Thyroid gland (tissue), 4 donors: ENCODE results near the gene MRPL37. TPM values are rescaled to one million over a fixed set of nuclear protein-coding genes. Genes with fewer than 3 reads are reported as not detected.

ENCODE experiments used
- DNase-seq, 2 donors: peaks; one replicate each; pipeline ENCODE4 v3.0.0-alpha.2; 2019
- H3K27ac ChIP-seq, 3 donors: fragments of 200-600 bp; sonication (generic); 1 replicate in 2 of 3; 2 replicates in 1 of 3; pipeline ENCODE4 v1.5.1; 2016 to 2019; ENCODE audit warnings: mild to moderate bottlenecking in 1 of 3, moderate library complexity in 1 of 3
- H3K27me3 ChIP-seq: fragments of 200-600 bp; sonication (generic); one replicate; pipeline ENCODE4 v1.5.1; 2019
- H3K36me3 ChIP-seq, 2 donors: fragments of 200-600 bp; sonication (generic); one replicate each; pipeline ENCODE4 v1.5.1; 2016 to 2019
- H3K4me1 ChIP-seq, 2 donors: fragments of 200-600 bp; sonication (generic); one replicate each; pipeline ENCODE4 v1.5.1; 2017 to 2019
- H3K4me3 ChIP-seq, 3 donors: fragments of 200-600 bp; sonication (generic); replicated peaks in 1 of 3; 1 replicate in 2 of 3; 2 replicates in 1 of 3; pipeline ENCODE4 v1.5.1; 2016; ENCODE audit warnings: mild to moderate bottlenecking in 1 of 3
- H3K9me3 ChIP-seq: fragments of 200-600 bp; sonication (generic); one replicate; pipeline ENCODE4 v1.5.1; 2017
- CTCF ChIP-seq, 6 experiments: fragments of 200-600 bp in 3 of 6; fragments of 450-650 bp in 3 of 6; sonication (generic) in 3 of 6; IDR thresholded peaks; one replicate each; pipeline ENCODE4 v1.5.1; 2016 to 2019; ENCODE audit warnings: antibody characterized with exemption in 6 of 6, mild to moderate bottlenecking in 2 of 6, inconsistent platforms in 1 of 6, moderate library complexity in 1 of 6
- POLR2A ChIP-seq, 2 donors: fragments of 450-650 bp; IDR thresholded peaks; one replicate each; pipeline ENCODE4 v1.6.1; 2017; ENCODE audit warnings: antibody characterized with exemption in 2 of 2, mild to moderate bottlenecking in 2 of 2, moderate library complexity in 1 of 2
- WGBS, 2 donors: methylation state at CpG; one replicate each; pipeline ENCODE4 v1.1.5; 2017; 5-methylcytosine and 5-hydroxymethylcytosine counted together
- intact Hi-C: fragments of 100-400 bp; cut with DNase I; formaldehyde crosslinking; loops from one replicate; pipeline ENCODE4 v1.15.1; 2023
- total RNA-seq, 4 donors: library from RNA; depleted of rRNA; stranded (reverse); fragments of >200 nt; gene quantifications; one replicate each; pipeline ENCODE4 v1.2.3, GENCODE V29; 2016

The MRPL37 gene
- total RNA-seq, 4 donors from 2014 or later: 29.8 to 71.3 (median 48.0) TPM

- H3K4me1 ChIP-seq: no peaks in the 10 kb centered on the region
- H3K27ac ChIP-seq: no peak overlapping the region
- TF ChIP-seq CTCF (IDR thresholded peaks at IDR 0.05) (no peak), POLR2A (IDR thresholded peaks at IDR 0.05) (no peak)
- peaks cover 0 to 8% of the 10 kb centered on the region in 2 donors for H3K36me3 ChIP-seq
- no peak for DNase-seq
- H3K9me3 ChIP-seq: no peaks in the 10 kb centered on the region
- H3K4me3 ChIP-seq: no peak overlapping the region
- intact Hi-C loops: no loop called here
- WGBS, 2 donors: 82 to 89% methylated on average over 5 to 6 of the region's 6 CpGs
- H3K27me3 ChIP-seq: no peaks in the 10 kb centered on the region
These were observed 41.4 kb downstream of the MRPL37 start for GRCh38 chr1:54241364-54241763.

- intact Hi-C loops: no loop called here
- Histone ChIP-seq H3K4me3 (no peak overlapping the region), H3K27me3 (no peaks in the 10 kb centered on the region), H3K9me3 (no peaks in the 10 kb centered on the region), H3K36me3 (peaks cover 0 to 1% of the 10 kb centered on the region in 2 donors), H3K4me1 (no peaks in the 10 kb centered on the region), H3K27ac (no peak overlapping the region)
- no peak for DNase-seq
- WGBS, 2 donors: 96% methylated on average over 13 of the region's 13 CpGs
- no peak for TF ChIP-seq CTCF (IDR thresholded peaks at IDR 0.05)
These were observed 43.1 kb downstream of the MRPL37 start for GRCh38 chr1:54243022-54243421.

DNA sequence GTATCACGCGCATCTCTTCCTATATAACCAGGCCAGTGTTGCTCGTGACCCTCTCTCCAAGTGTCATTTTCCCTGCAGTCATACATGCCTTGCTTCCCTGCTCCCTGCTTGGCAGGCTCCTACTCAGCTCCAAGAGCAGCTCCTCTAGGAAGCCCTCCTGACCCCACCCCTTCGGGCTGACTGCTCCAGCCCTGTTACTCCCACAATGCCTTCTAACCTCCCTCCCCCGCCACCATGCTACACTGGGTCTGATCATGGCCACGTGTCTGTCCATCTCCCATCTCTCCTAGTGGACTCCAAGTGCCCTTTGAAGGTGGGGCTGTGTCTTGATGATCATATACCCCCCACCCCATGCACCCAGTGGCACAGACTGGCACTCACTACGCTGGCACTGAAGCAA, 44.7 kb downstream of the MRPL37 start:
- no peaks in the 10 kb centered on the region for H3K9me3 ChIP-seq
- TF ChIP-seq CTCF (IDR thresholded peaks at IDR 0.05): no peak
- no peak for TF ChIP-seq POLR2A (IDR thresholded peaks at IDR 0.05)
- no peak for DNase-seq
- WGBS, 2 donors: 88 to 92% methylated on average over 7 of the region's 7 CpGs
- H3K27me3 ChIP-seq: no peaks in the 10 kb centered on the region
- intact Hi-C loops: no loop called here
- no peaks in the 10 kb centered on the region for H3K4me1 ChIP-seq
- no peak overlapping the region for H3K4me3 ChIP-seq
- no peaks in the 10 kb centered on the region for H3K36me3 ChIP-seq
- no peak overlapping the region for H3K27ac ChIP-seq

DNA sequence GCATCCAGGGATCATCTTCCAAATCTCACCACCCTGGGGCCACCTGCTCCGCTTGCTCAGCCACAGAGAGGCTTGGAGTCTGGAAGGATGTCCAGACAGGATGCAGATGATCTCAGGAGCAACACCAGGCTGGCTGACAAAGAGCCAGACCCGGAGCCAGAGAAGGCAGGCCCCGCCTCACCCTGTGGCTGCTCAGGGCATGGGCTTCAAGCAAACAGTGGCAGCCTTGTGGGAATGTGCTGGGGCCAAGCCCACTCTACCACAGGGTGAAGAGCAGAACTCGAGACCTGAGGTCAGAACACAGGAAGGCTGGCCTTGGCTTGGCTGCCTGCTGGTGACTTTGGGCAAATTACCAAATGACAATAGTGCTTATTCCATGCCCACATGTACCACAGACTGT, 45.5 kb downstream of the MRPL37 start:
- DNase-seq: no peak
- H3K4me1 ChIP-seq: peaks cover 0 to under 1% of the 10 kb centered on the region in 2 donors
- no peaks in the 10 kb centered on the region for H3K36me3 ChIP-seq
- 82 to 83% methylated on average over 3 to 4 of the region's 4 CpGs for WGBS, 2 donors
- intact Hi-C loops: no loop called here
- no peak for TF ChIP-seq CTCF (IDR thresholded peaks at IDR 0.05)
- TF ChIP-seq POLR2A (IDR thresholded peaks at IDR 0.05): no peak
- H3K27ac ChIP-seq: no peak overlapping the region
- no peak overlapping the region for H3K4me3 ChIP-seq
- H3K9me3 ChIP-seq: no peaks in the 10 kb centered on the region
- no peaks in the 10 kb centered on the region for H3K27me3 ChIP-seq

GRCh38 chr1:54246116-54246721, 46.3 kb downstream of the MRPL37 start:
- Histone ChIP-seq H3K27ac (no peak overlapping the region), H3K27me3 (no peaks in the 10 kb centered on the region), H3K4me3 (no peak overlapping the region), H3K36me3 (no peaks in the 10 kb centered on the region), H3K9me3 (no peaks in the 10 kb centered on the region), H3K4me1 (peaks cover 0 to 4% of the 10 kb centered on the region in 2 donors)
- intact Hi-C loops: no loop called here
- WGBS, 2 donors: 86 to 87% methylated on average over 6 to 10 of the region's 10 CpGs
- no peak for TF ChIP-seq POLR2A (IDR thresholded peaks at IDR 0.05)
- no peak for DNase-seq
